HT-29 (cell line): ENCODE results near the gene VGLL4. TPM values are rescaled to one million over a fixed set of nuclear protein-coding genes. Genes with fewer than 3 reads are reported as not detected.

ENCODE experiments used
- DNase-seq: peaks from one replicate; pipeline ENCODE4 v3.0.0-alpha.2; 2015; ENCODE audit warnings: low spot score
- total RNA-seq: library from RNA; depleted of rRNA; stranded (reverse); fragments of >200 nt; shearing (Covaris generic); gene quantifications from 2 replicates; pipeline ENCODE4 v1.2.3, GENCODE V29; 2014

The VGLL4 gene
- total RNA-seq, 1 experiment from 2014 or later: 28.4 TPM

GRCh38 chr3:11629716-11630115, 14.0 kb downstream of the VGLL4 start:
- no peak for DNase-seq

GRCh38 chr3:11627612-11628011, 16.1 kb downstream of the VGLL4 start:
- DNase-seq: no peak

- DNase-seq: no peak
These were observed 17.6 kb downstream of the VGLL4 start for GRCh38 chr3:11626084-11626463.

GRCh38 chr3:11625376-11626083, 18.2 kb downstream of the VGLL4 start:
- DNase-seq: no peak

GRCh38 chr3:11624704-11625375, 18.9 kb downstream of the VGLL4 start:
- DNase-seq: no peak

GRCh38 chr3:11624161-11624560, 19.6 kb downstream of the VGLL4 start:
- no peak for DNase-seq

- no peak for DNase-seq
These were observed 20.8 kb downstream of the VGLL4 start for GRCh38 chr3:11622586-11623550.

GRCh38 chr3:11621077-11621476, 22.6 kb downstream of the VGLL4 start:
- no peak for DNase-seq

GRCh38 chr3:11619946-11620652, 23.6 kb downstream of the VGLL4 start:
- DNase-seq: no peak

GRCh38 chr3:11619461-11619860, 24.3 kb downstream of the VGLL4 start:
- no peak for DNase-seq

GRCh38 chr3:11618904-11619303, 24.8 kb downstream of the VGLL4 start:
- no peak for DNase-seq

- no peak for DNase-seq
These were observed 27.2 kb downstream of the VGLL4 start for GRCh38 chr3:11616551-11616950.

- DNase-seq: no peak
These were observed 29.7 kb downstream of the VGLL4 start for GRCh38 chr3:11613851-11614487.

- DNase-seq: no peak
These were observed 30.4 kb downstream of the VGLL4 start for GRCh38 chr3:11613319-11613718.

GRCh38 chr3:11612515-11613188, 31.1 kb downstream of the VGLL4 start:
- no peak for DNase-seq

GRCh38 chr3:11611341-11611799, 32.3 kb downstream of the VGLL4 start:
- no peak for DNase-seq

- DNase-seq: no peak
These were observed 32.9 kb downstream of the VGLL4 start for GRCh38 chr3:11610700-11611275.

- no peak for DNase-seq
These were observed 33.6 kb downstream of the VGLL4 start for GRCh38 chr3:11610044-11610671.

GRCh38 chr3:11609481-11609880, 34.2 kb downstream of the VGLL4 start:
- no peak for DNase-seq
